Measurements from ENCODE around the gene GLIS1.

Gene GLIS1

GRCh38 chr1:53548031-53548491 is 190.9 kb downstream of the GLIS1 start:
- no peak for DNase-seq (ENCODE audit: low read depth)

- DNase-seq (ENCODE audit: low read depth), result no peak
These were observed 191.7 kb downstream of the GLIS1 start for GRCh38 chr1:53547231-53547790.

GRCh38 chr1:53546409-53547155 is 192.4 kb downstream of the GLIS1 start:
- DNase-seq (ENCODE audit: low read depth), result no peak

- no peak for DNase-seq (ENCODE audit: low read depth)
These were observed 193.1 kb downstream of the GLIS1 start for GRCh38 chr1:53545663-53546408.

GRCh38 chr1:53544728-53545515 is 194.0 kb downstream of the GLIS1 start:
- DNase-seq (ENCODE audit: low read depth), result no peak

GRCh38 chr1:53543778-53544695 is 194.9 kb downstream of the GLIS1 start:
- no peak for DNase-seq (ENCODE audit: low read depth)

- no peak for DNase-seq (ENCODE audit: low read depth)
These were observed 195.7 kb downstream of the GLIS1 start for GRCh38 chr1:53543130-53543777.

- DNase-seq (ENCODE audit: low read depth), result no peak
These were observed 196.4 kb downstream of the GLIS1 start for GRCh38 chr1:53542551-53542950.

GRCh38 chr1:53541761-53542550 is 197.0 kb downstream of the GLIS1 start:
- DNase-seq (ENCODE audit: low read depth), result peak; percentile 23

- DNase-seq (ENCODE audit: low read depth), result no peak
These were observed 197.7 kb downstream of the GLIS1 start for GRCh38 chr1:53541263-53541625.

- DNase-seq (ENCODE audit: low read depth), result no peak
These were observed 198.2 kb downstream of the GLIS1 start for GRCh38 chr1:53540604-53541262.

GRCh38 chr1:53539711-53540603 is 199.0 kb downstream of the GLIS1 start:
- DNase-seq (ENCODE audit: low read depth), result no peak

GRCh38 chr1:53539226-53539625 is 199.7 kb downstream of the GLIS1 start:
- DNase-seq (ENCODE audit: low read depth), result no peak

GRCh38 chr1:53536606-53537005 is 202.4 kb downstream of the GLIS1 start:
- DNase-seq (ENCODE audit: low read depth), result no peak

- DNase-seq (ENCODE audit: low read depth), result no peak
These were observed 203.1 kb downstream of the GLIS1 start for GRCh38 chr1:53535846-53536245.

GRCh38 chr1:53535226-53535625 is 203.7 kb downstream of the GLIS1 start:
- no peak for DNase-seq (ENCODE audit: low read depth)

GRCh38 chr1:53532912-53533311 is 206.1 kb downstream of the GLIS1 start:
- no peak for DNase-seq (ENCODE audit: low read depth)

GRCh38 chr1:53532377-53532776 is 206.6 kb downstream of the GLIS1 start:
- no peak for DNase-seq (ENCODE audit: low read depth)

Measured in non-pigmented ciliary epithelial cell (primary cell).